ENCODE measurements around the gene TEKT5.
"Not testable (repeated sequence)": the region's sequence is repeated elsewhere in the genome, so short reads cannot be mapped to it uniquely, and the experiment has no call there.

TEKT5 gene

DNA sequence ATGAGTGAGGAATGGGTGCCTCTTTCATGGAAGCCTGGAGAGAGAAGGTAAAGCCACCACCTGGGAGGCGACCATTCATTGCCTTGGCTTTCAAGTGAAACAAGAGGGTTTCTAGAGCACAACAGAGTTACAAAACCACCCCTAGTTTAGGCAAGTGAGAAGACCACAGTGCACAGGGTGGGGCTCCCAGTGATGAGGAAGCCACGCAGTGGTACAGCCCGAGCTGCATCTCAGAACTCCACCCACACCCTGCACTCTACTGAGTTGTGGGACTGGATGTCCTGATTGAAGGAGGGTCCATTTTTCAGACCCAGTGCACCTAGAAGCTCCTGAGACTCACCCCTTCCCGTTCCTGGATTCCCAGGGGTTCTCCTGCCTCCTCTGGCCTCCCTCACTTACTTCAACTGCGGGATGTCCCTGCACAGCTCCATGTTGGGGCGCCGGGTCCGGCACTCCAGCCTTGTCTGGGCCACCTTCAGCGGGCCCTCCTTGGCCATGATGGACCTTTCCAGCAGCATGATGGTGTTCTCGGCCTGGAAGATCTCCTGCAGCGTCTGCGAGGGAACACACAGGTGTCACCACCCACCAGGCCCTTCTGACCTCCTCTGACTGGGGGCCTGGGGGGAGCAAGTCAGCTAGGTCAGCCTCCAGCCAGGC is 59.2 kb downstream of the TEKT5 start:
- H3K9ac ChIP-seq (ENCODE audit: low read length), result no peak overlapping the region
- no peaks in the 10 kb centered on the region for H3K79me2 ChIP-seq (ENCODE audit: insufficient read depth, low read length)
- H3K9me2 ChIP-seq (replicated peaks; ENCODE audit: insufficient read depth, low read length), result no peaks in the 10 kb centered on the region
- H3F3A ChIP-seq (ENCODE audit: insufficient read depth), result no peaks in the 10 kb centered on the region
- TF ChIP-seq, protein P1, sequence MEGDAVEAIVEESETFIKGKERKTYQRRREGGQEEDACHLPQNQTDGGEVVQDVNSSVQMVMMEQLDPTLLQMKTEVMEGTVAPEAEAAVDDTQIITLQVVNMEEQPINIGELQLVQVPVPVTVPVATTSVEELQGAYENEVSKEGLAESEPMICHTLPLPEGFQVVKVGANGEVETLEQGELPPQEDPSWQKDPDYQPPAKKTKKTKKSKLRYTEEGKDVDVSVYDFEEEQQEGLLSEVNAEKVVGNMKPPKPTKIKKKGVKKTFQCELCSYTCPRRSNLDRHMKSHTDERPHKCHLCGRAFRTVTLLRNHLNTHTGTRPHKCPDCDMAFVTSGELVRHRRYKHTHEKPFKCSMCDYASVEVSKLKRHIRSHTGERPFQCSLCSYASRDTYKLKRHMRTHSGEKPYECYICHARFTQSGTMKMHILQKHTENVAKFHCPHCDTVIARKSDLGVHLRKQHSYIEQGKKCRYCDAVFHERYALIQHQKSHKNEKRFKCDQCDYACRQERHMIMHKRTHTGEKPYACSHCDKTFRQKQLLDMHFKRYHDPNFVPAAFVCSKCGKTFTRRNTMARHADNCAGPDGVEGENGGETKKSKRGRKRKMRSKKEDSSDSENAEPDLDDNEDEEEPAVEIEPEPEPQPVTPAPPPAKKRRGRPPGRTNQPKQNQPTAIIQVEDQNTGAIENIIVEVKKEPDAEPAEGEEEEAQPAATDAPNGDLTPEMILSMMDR (IDR thresholded peaks at IDR 0.05; ENCODE audit: insufficient read depth, low read length, poor library complexity, severe bottlenecking), result no peak
- no peak for TF ChIP-seq EZH2phosphoT487 (conservative IDR thresholded peaks at IDR 0.05; ENCODE audit: low read length)
- H3K9me3 ChIP-seq (ENCODE audit: insufficient read depth, low read length), result no peaks in the 10 kb centered on the region
- no peaks in the 10 kb centered on the region for H3K27me3 ChIP-seq (ENCODE audit: low read length)
- H3K36me3 ChIP-seq (ENCODE audit: low read length), result no peaks in the 10 kb centered on the region
- no peak overlapping the region for H3K27ac ChIP-seq (ENCODE audit: low read depth, low read length)
- no peak overlapping the region for H3K4me3 ChIP-seq (ENCODE audit: insufficient read depth, low read length, poor library complexity, severe bottlenecking)
- H4K20me1 ChIP-seq (ENCODE audit: low read depth, low read length), result no peaks in the 10 kb centered on the region
- no peak overlapping the region for H3K4me2 ChIP-seq (ENCODE audit: low read depth, low read length, poor library complexity, severe bottlenecking)
- no peak overlapping the region for H2AFZ ChIP-seq (ENCODE audit: low read depth, low read length, severe bottlenecking)

DNA sequence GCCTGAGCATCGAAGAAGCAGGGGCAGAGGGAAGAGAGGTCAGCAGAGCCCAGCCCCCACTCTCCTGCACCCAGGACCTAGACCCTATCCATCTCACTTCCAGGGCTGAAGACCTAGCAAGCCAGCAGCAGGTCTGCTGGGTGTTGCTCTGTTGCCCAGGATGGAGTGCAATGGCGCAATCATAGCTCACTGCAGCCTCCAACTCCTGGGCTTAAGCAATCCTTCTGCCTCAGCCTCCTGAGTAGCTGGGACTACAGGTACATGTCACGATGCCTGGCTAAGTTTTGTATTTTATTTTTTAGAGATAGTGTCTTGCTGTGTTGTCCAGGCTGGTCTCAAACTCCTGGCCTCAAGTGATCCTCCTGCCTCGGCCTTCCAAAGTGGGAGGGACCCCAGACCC is 61.3 kb downstream of the TEKT5 start:
- not testable (repeated sequence) for H3F3A ChIP-seq (ENCODE audit: insufficient read depth); H3K9ac ChIP-seq (ENCODE audit: low read length); H2AFZ ChIP-seq (ENCODE audit: low read depth, low read length, severe bottlenecking); H3K9me2 ChIP-seq (replicated peaks; ENCODE audit: insufficient read depth, low read length); H3K79me2 ChIP-seq (ENCODE audit: insufficient read depth, low read length); H3K27me3 ChIP-seq (ENCODE audit: low read length); H3K36me3 ChIP-seq (ENCODE audit: low read length); H3K4me3 ChIP-seq (ENCODE audit: insufficient read depth, low read length, poor library complexity, severe bottlenecking); H3K4me2 ChIP-seq (ENCODE audit: low read depth, low read length, poor library complexity, severe bottlenecking); H3K27ac ChIP-seq (ENCODE audit: low read depth, low read length); H3K9me3 ChIP-seq (ENCODE audit: insufficient read depth, low read length); H4K20me1 ChIP-seq (ENCODE audit: low read depth, low read length)

GRCh38 chr16:10631886-10632285 is 62.8 kb downstream of the TEKT5 start:
- no peak overlapping the region for H3K27ac ChIP-seq (ENCODE audit: low read depth, low read length)
- no peaks in the 10 kb centered on the region for H3K36me3 ChIP-seq (ENCODE audit: low read length)
- no peak for TF ChIP-seq EZH2phosphoT487 (conservative IDR thresholded peaks at IDR 0.05; ENCODE audit: low read length)
- TF ChIP-seq, protein P1 (IDR thresholded peaks at IDR 0.05; ENCODE audit: insufficient read depth, low read length, poor library complexity, severe bottlenecking), result no peak
- no peaks in the 10 kb centered on the region for H3F3A ChIP-seq (ENCODE audit: insufficient read depth)
- no peaks in the 10 kb centered on the region for H3K9me2 ChIP-seq (replicated peaks; ENCODE audit: insufficient read depth, low read length)
- H4K20me1 ChIP-seq (ENCODE audit: low read depth, low read length), result no peaks in the 10 kb centered on the region
- no peak overlapping the region for H3K4me2 ChIP-seq (ENCODE audit: low read depth, low read length, poor library complexity, severe bottlenecking)
- H3K9ac ChIP-seq (ENCODE audit: low read length), result no peak overlapping the region
- no peaks in the 10 kb centered on the region for H3K79me2 ChIP-seq (ENCODE audit: insufficient read depth, low read length)
- H3K27me3 ChIP-seq (ENCODE audit: low read length), result peaks cover 3% of the 10 kb centered on the region; the same call in 1 of the 2 replicates
- H2AFZ ChIP-seq (ENCODE audit: low read depth, low read length, severe bottlenecking), result no peak overlapping the region
- H3K4me3 ChIP-seq (ENCODE audit: insufficient read depth, low read length, poor library complexity, severe bottlenecking), result no peak overlapping the region
- no peaks in the 10 kb centered on the region for H3K9me3 ChIP-seq (ENCODE audit: insufficient read depth, low read length)

DNA sequence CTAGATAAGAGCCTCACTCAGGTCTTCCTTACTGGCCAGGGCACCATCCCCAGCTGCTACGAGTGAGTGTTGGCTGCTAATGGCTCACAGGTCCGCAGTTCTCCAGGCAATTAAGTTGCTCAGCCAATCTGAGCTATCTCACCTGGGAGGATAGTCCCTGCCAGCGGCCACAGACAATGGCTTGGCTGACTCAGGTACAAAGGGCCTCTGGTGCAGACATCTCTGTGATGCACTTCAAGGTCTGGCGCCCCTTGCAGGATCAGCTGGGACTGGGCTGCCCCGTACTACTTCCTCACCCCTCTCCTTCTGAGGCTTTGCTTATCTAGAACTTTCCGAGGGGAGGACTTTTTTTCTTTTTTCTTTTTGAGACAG is 65.2 kb downstream of the TEKT5 start:
- no peaks in the 10 kb centered on the region for H3K36me3 ChIP-seq (ENCODE audit: low read length)
- no peak overlapping the region for H2AFZ ChIP-seq (ENCODE audit: low read depth, low read length, severe bottlenecking)
- no peak overlapping the region for H3K4me2 ChIP-seq (ENCODE audit: low read depth, low read length, poor library complexity, severe bottlenecking)
- no peak overlapping the region for H3K27ac ChIP-seq (ENCODE audit: low read depth, low read length)
- no peaks in the 10 kb centered on the region for H4K20me1 ChIP-seq (ENCODE audit: low read depth, low read length)
- H3K9me2 ChIP-seq (replicated peaks; ENCODE audit: insufficient read depth, low read length), result no peaks in the 10 kb centered on the region
- H3K79me2 ChIP-seq (ENCODE audit: insufficient read depth, low read length), result no peaks in the 10 kb centered on the region
- peaks cover 3% of the 10 kb centered on the region; the same call in 1 of the 2 replicates for H3K27me3 ChIP-seq (ENCODE audit: low read length)
- H3K9me3 ChIP-seq (ENCODE audit: insufficient read depth, low read length), result no peaks in the 10 kb centered on the region
- no peak overlapping the region for H3K9ac ChIP-seq (ENCODE audit: low read length)
- H3K4me3 ChIP-seq (ENCODE audit: insufficient read depth, low read length, poor library complexity, severe bottlenecking), result no peak overlapping the region
- no peaks in the 10 kb centered on the region for H3F3A ChIP-seq (ENCODE audit: insufficient read depth)
- no peak for TF ChIP-seq EZH2phosphoT487 (conservative IDR thresholded peaks at IDR 0.05; ENCODE audit: low read length)
- TF ChIP-seq, protein P1 (IDR thresholded peaks at IDR 0.05; ENCODE audit: insufficient read depth, low read length, poor library complexity, severe bottlenecking), result no peak

Data from SU-DHL-6 (cell line).